GM23248 (cell line): ENCODE data around the gene HGD. TPM values are rescaled to one million over a fixed set of nuclear protein-coding genes. Genes with fewer than 3 reads are reported as not detected.
"Not testable (repeated sequence)": the region's sequence is repeated elsewhere in the genome, so short reads cannot be mapped to it uniquely, and the experiment has no call there.

Experiments
- DNase-seq: peaks from one replicate; pipeline ENCODE4 v3.0.0-alpha.2; 2015
- H2AFZ ChIP-seq: fragments of 200-600 bp; sonication (generic); 2 replicates; pipeline ENCODE4 v1.6.1; 2016; ENCODE audit warnings: antibody characterized with exemption
- H3F3A ChIP-seq: fragments of 200-600 bp; sonication (generic); 2 replicates; pipeline ENCODE4 v1.6.1; 2016; ENCODE audit warnings: mild to moderate bottlenecking, antibody characterized with exemption, mixed run types; ENCODE audit not compliant: insufficient read depth
- H3K27ac ChIP-seq: fragments of 200-600 bp; sonication (generic); 2 replicates; pipeline ENCODE4 v1.5.1; 2016; ENCODE audit warnings: mild to moderate bottlenecking
- H3K27me3 ChIP-seq: fragments of 200-600 bp; sonication (generic); replicated peaks from 2 replicates; pipeline ENCODE4 v1.6.1; 2016; ENCODE audit warnings: mild to moderate bottlenecking; ENCODE audit not compliant: insufficient read depth
- H3K36me3 ChIP-seq: fragments of 200-600 bp; sonication (generic); 2 replicates; pipeline ENCODE4 v1.6.1; 2016; ENCODE audit warnings: low read depth, mild to moderate bottlenecking
- H3K4me1 ChIP-seq: fragments of 200-600 bp; sonication (generic); 2 replicates; pipeline ENCODE4 v1.6.1; 2016; ENCODE audit warnings: mild to moderate bottlenecking; ENCODE audit not compliant: insufficient read depth
- H3K4me2 ChIP-seq: fragments of 200-600 bp; sonication (generic); one replicate; pipeline ENCODE4 v1.6.1; 2016; ENCODE audit warnings: mild to moderate bottlenecking; ENCODE audit not compliant: unreplicated experiment
- H3K4me3 ChIP-seq: fragments of 200-600 bp; sonication (generic); 2 replicates; pipeline ENCODE4 v1.5.1; 2016; ENCODE audit warnings: mild to moderate bottlenecking
- H3K79me2 ChIP-seq: fragments of 200-600 bp; sonication (generic); 2 replicates; pipeline ENCODE4 v1.6.1; 2016; ENCODE audit warnings: mild to moderate bottlenecking; ENCODE audit not compliant: insufficient read depth
- H3K9ac ChIP-seq: fragments of 200-600 bp; sonication (generic); 2 replicates; pipeline ENCODE4 v1.6.1; 2016; ENCODE audit warnings: mild to moderate bottlenecking
- H3K9me2 ChIP-seq: fragments of 200-600 bp; sonication (generic); 2 replicates; pipeline ENCODE4 v1.6.1; 2016; ENCODE audit warnings: mixed run types, mild to moderate bottlenecking, moderate library complexity; ENCODE audit not compliant: insufficient read depth
- H3K9me3 ChIP-seq: fragments of 200-600 bp; sonication (generic); one replicate; pipeline ENCODE4 v1.6.1; 2017; ENCODE audit warnings: low read depth
- H4K20me1 ChIP-seq: fragments of 200-600 bp; sonication (generic); 2 replicates; pipeline ENCODE4 v1.6.0; 2016; ENCODE audit not compliant: insufficient read depth
- EZH2 ChIP-seq: fragments of 200-600 bp; sonication (generic); IDR thresholded peaks from 2 replicates; pipeline ENCODE4 v1.6.1; 2018; ENCODE audit warnings: antibody characterized with exemption, mild to moderate bottlenecking; ENCODE audit not compliant: insufficient read depth, poor library complexity, severe bottlenecking
- EZH2phosphoT487 ChIP-seq: fragments of 200-600 bp; sonication (generic); IDR thresholded peaks from 2 replicates; pipeline ENCODE4 v1.6.1; 2018; ENCODE audit warnings: antibody characterized with exemption, moderate library complexity, mild to moderate bottlenecking, low read depth; ENCODE audit not compliant: insufficient read depth
- WGBS, 2 experiments: methylation state at CpG; one replicate each; pipeline ENCODE4 v1.1.6; 2015 to 2017; ENCODE audit warnings: low lambda C conversion rate in 2 of 2, low coverage in 1 of 2; ENCODE audit errors: missing lambda C conversion rate in 2 of 2; 5-methylcytosine and 5-hydroxymethylcytosine counted together
- in situ Hi-C: fragments of 300-500 bp; cut with MboI; formaldehyde crosslinking; loops from 2 replicates; pipeline ENCODE4 v1.15.0; 2020
- polyA plus RNA-seq: library from polyadenylated mRNA; unstranded; fragments of >200 nt; fragmentation: Nextera tagmentation; extraction: Ambion mirVana; gene quantifications from 2 replicates; pipeline ENCODE4 v1.2.1, GENCODE V29; 2016
- total RNA-seq: library from RNA; depleted of rRNA; stranded (reverse); fragments of >200 nt; shearing (Covaris generic); gene quantifications from 2 replicates; pipeline ENCODE4 v1.2.3, GENCODE V29; 2014

Gene HGD
- total and polyA plus RNA-seq, 2 experiments from 2014 or later: not detected

GRCh38 chr3:120634539-120634938 is 47.5 kb downstream of the HGD start:
- no peaks in the 10 kb centered on the region for H3K79me2 ChIP-seq
- no peaks in the 10 kb centered on the region for H3K9me2 ChIP-seq
- no peak for TF ChIP-seq EZH2
- TF ChIP-seq EZH2phosphoT487: no peak
- H3K36me3 ChIP-seq: no peaks in the 10 kb centered on the region
- H3K4me3 ChIP-seq: no peak overlapping the region
- H3K4me2 ChIP-seq: no peak overlapping the region
- H3K9ac ChIP-seq: no peak overlapping the region
- H3K27me3 ChIP-seq: no peaks in the 10 kb centered on the region
- 0% methylated on average over 1 of the region's 1 CpG for WGBS, 2 experiments
- in situ Hi-C loops: no loop called here
- DNase-seq: peak; percentile 51
- no peak overlapping the region for H3K27ac ChIP-seq
- peaks cover 4% of the 10 kb centered on the region; the same call in 1 of the 2 replicates for H3K4me1 ChIP-seq
- no peaks in the 10 kb centered on the region for H3K9me3 ChIP-seq
- H3F3A ChIP-seq: no peaks in the 10 kb centered on the region
- H2AFZ ChIP-seq: no peak overlapping the region; the same call in 1 of the 2 replicates
- no peaks in the 10 kb centered on the region for H4K20me1 ChIP-seq

DNA sequence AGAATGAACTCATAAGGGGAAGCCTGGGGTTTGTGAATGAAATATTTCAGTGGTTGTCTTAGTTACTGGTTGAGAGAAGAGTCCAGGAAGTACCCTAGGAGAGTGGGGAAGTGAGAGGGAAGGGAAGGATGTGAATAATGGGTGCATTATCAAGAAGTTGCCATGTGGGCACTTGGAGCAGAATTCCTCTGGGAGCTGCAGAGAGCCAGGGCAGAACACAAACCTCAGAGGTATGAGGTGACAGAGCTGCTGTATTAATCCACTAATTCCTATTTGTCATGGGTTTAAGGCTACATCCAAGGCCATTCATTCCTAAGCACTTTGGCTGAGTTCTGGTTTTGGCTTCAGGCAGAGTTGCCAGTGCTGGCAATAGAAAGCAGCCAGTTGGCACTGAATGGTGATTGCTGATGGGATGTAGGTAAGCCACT is 56.9 kb downstream of the HGD start:
- Histone ChIP-seq H3K36me3 (no peaks in the 10 kb centered on the region), H3K27ac (no peak overlapping the region), H3K4me2 (no peak overlapping the region), H3K9me2 (no peaks in the 10 kb centered on the region), H3K9ac (no peak overlapping the region), H3K4me3 (no peak overlapping the region), H4K20me1 (no peaks in the 10 kb centered on the region), H3K79me2 (no peaks in the 10 kb centered on the region), H3F3A (no peaks in the 10 kb centered on the region), H2AFZ (no peak overlapping the region), H3K27me3 (no peaks in the 10 kb centered on the region), H3K4me1 (no peaks in the 10 kb centered on the region), H3K9me3 (no peaks in the 10 kb centered on the region)
- no peak for TF ChIP-seq EZH2
- TF ChIP-seq EZH2phosphoT487: no peak
- in situ Hi-C loops: no loop called here
- DNase-seq: peak; percentile 25

- no peaks in the 10 kb centered on the region for H3K36me3 ChIP-seq
- DNase-seq: no peak
- H4K20me1 ChIP-seq: no peaks in the 10 kb centered on the region
- no peaks in the 10 kb centered on the region for H3K9me2 ChIP-seq
- H3K79me2 ChIP-seq: no peaks in the 10 kb centered on the region
- no peak overlapping the region for H3K9ac ChIP-seq
- H3K9me3 ChIP-seq: no peaks in the 10 kb centered on the region
- H3K4me3 ChIP-seq: no peak overlapping the region
- H3K27ac ChIP-seq: no peak overlapping the region
- H3K27me3 ChIP-seq: no peaks in the 10 kb centered on the region
- H2AFZ ChIP-seq: no peak overlapping the region
- H3K4me2 ChIP-seq: no peak overlapping the region
- no peaks in the 10 kb centered on the region for H3F3A ChIP-seq
- no peaks in the 10 kb centered on the region for H3K4me1 ChIP-seq
- in situ Hi-C loops: no loop called here
- TF ChIP-seq EZH2 (no peak), EZH2phosphoT487 (no peak)
Measured at GRCh38 chr3:120623727-120624093, 58.3 kb downstream of the HGD start.

DNA sequence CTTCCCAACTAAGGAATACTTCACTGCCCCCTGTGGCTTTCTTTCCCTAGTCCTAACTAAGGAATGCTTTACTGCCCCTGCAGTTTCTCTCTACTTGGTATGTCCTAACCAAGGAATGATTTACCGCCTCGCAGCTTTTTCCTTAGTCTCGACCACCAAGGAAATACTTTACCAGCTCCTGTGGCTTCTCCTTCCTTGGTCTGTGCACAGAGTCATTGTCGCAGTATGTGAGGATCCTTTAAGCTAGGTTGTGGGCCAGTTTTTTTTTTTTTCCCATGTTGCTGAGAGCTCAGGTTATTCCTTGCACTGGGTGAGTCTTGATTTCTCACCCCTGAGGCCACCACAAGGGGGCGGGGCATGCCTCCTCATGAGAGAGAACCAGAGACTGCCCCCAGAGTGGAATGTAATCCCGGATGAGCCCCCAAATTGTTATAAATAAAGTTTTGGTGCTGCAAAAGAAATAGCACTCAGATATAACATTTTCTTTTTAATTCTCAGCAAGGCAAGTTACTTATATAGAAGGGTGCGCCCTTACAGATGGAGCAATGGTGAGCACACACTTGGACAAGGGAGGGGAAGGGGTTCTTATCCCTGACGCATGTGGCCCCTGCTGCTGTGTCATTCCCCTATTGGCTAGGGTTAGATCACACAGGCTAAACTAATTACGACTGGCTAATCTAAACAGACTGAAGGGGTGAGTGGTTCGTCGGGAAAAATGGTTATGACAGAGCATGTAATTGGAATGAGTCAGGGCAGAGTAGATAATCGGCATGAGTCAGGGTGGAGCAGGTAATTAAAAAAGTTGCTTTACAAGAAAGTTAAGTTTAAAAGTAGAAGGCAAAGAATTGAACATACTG is 58.9 kb downstream of the HGD start:
- H3K9me2 ChIP-seq: no peaks in the 10 kb centered on the region
- no peaks in the 10 kb centered on the region for H4K20me1 ChIP-seq
- H2AFZ ChIP-seq: no peak overlapping the region
- no peak overlapping the region for H3K9ac ChIP-seq
- H3K27ac ChIP-seq: no peak overlapping the region
- in situ Hi-C loops: no loop called here
- no peaks in the 10 kb centered on the region for H3K9me3 ChIP-seq
- no peaks in the 10 kb centered on the region for H3K36me3 ChIP-seq
- H3K79me2 ChIP-seq: no peaks in the 10 kb centered on the region
- H3F3A ChIP-seq: no peaks in the 10 kb centered on the region
- WGBS, 2 experiments: 55 to 58% methylated on average over 12 of the region's 12 CpGs
- H3K4me2 ChIP-seq: no peak overlapping the region
- H3K4me3 ChIP-seq: no peak overlapping the region
- no peaks in the 10 kb centered on the region for H3K4me1 ChIP-seq
- peak; percentile 74 for DNase-seq
- no peaks in the 10 kb centered on the region for H3K27me3 ChIP-seq
- TF ChIP-seq EZH2phosphoT487 (no peak), EZH2 (no peak)

GRCh38 chr3:120622457-120622856 is 59.6 kb downstream of the HGD start:
- Histone ChIP-seq H2AFZ (no peak overlapping the region), H3K4me2 (no peak overlapping the region), H3K36me3 (no peaks in the 10 kb centered on the region), H3F3A (no peaks in the 10 kb centered on the region), H3K27ac (no peak overlapping the region), H3K79me2 (no peaks in the 10 kb centered on the region), H3K27me3 (no peaks in the 10 kb centered on the region), H3K9ac (no peak overlapping the region), H3K4me3 (no peak overlapping the region), H4K20me1 (no peaks in the 10 kb centered on the region), H3K4me1 (no peaks in the 10 kb centered on the region), H3K9me2 (no peaks in the 10 kb centered on the region), H3K9me3 (no peaks in the 10 kb centered on the region)
- WGBS, 2 experiments: 62 to 64% methylated on average over 2 to 3 of the region's 3 CpGs
- no peak for DNase-seq
- no peak for TF ChIP-seq EZH2
- TF ChIP-seq EZH2phosphoT487: no peak
- in situ Hi-C loops: no loop called here

DNA sequence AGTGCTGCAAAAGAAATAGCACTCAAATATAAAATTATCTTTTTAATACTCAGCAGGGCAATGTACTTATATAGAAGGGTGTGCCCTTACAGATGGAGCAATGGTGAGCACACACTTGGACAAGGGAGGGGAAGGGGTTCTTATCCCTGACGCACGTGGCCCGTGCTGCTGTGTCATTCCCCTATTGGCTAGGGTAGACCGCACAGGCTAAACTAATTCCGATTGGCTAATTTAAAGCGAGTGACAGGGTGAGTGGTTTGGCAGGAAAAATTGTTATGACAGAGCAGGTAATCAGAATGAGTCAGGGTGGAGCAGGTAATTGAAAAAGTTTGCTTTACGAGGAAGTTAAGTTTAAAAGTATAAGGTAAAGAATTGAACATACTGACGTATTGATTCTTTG is 65.3 kb downstream of the HGD start:
- H3K4me1 ChIP-seq, H3F3A ChIP-seq, H4K20me1 ChIP-seq, H3K79me2 ChIP-seq, H3K36me3 ChIP-seq, H3K9me2 ChIP-seq, H3K27ac ChIP-seq, H3K9ac ChIP-seq, H3K4me3 ChIP-seq, H3K27me3 ChIP-seq, DNase-seq, in situ Hi-C loops, H3K9me3 ChIP-seq, H3K4me2 ChIP-seq: not testable (repeated sequence)
- 65 to 66% methylated on average over 8 of the region's 8 CpGs for WGBS, 2 experiments
- peak overlapping the region; percentile 90; the same call in 1 of the 2 replicates for H2AFZ ChIP-seq
